Non-pigmented ciliary epithelial cell (primary cell): ENCODE measurements around the gene CDH22.

Experiments used
- DNase-seq: peaks from one replicate; pipeline ENCODE4 v3.0.0-alpha.2; 2010; ENCODE audit warnings: low read depth

Gene CDH22

GRCh38 chr20:46323557-46323956 is 15.3 kb upstream of the CDH22 start:
- no peak for DNase-seq

- DNase-seq, result no peak
These were observed 14.3 kb upstream of the CDH22 start for GRCh38 chr20:46322641-46323040.

DNA sequence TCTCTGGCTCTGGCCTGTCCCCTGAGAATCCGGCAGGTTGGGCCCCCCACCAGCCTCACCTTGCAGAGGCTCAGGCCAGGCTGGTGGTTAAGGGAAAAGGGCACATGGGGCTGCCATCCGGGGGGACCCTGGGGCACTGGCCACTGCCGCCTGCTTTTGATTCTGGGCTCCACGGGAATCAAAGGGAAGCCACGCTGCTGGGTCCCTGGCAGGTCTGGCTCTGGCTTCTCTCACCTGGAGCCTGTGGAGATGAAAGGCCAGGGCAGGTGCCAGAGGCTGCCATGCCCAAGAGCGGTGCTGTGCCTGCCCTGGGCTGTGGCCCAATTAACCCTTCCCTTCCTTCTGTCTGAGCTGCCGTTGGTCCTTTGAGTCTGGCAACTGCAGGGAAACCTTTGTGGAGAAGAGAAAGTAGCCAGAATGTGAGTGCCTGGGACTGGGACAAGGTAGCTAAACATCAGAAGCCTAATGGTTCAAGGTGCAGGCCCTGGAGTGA is 9.4 kb upstream of the CDH22 start:
- no peak for DNase-seq

GRCh38 chr20:46316984-46317684 is 8.8 kb upstream of the CDH22 start:
- DNase-seq, result no peak

DNA sequence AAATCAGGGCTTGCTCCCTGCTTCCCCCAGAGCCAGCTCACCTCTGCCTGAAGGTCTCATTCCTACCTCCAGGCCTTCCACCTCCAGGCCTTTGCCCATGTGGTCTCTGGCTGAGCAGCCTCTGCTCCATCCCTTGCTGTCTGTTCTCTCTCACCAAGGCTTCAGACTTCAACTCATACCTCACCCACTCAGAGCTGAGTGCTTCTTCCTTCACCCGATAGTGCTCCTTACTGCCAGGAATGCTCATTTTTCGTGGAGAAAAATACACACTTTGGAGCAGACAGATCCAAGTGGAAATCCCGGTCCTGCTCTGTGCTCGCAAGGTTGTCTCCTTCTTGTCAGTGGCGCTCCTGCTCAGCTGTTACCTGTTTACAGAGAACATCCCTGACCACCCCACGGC is 7.0 kb upstream of the CDH22 start:
- DNase-seq, result no peak

DNA sequence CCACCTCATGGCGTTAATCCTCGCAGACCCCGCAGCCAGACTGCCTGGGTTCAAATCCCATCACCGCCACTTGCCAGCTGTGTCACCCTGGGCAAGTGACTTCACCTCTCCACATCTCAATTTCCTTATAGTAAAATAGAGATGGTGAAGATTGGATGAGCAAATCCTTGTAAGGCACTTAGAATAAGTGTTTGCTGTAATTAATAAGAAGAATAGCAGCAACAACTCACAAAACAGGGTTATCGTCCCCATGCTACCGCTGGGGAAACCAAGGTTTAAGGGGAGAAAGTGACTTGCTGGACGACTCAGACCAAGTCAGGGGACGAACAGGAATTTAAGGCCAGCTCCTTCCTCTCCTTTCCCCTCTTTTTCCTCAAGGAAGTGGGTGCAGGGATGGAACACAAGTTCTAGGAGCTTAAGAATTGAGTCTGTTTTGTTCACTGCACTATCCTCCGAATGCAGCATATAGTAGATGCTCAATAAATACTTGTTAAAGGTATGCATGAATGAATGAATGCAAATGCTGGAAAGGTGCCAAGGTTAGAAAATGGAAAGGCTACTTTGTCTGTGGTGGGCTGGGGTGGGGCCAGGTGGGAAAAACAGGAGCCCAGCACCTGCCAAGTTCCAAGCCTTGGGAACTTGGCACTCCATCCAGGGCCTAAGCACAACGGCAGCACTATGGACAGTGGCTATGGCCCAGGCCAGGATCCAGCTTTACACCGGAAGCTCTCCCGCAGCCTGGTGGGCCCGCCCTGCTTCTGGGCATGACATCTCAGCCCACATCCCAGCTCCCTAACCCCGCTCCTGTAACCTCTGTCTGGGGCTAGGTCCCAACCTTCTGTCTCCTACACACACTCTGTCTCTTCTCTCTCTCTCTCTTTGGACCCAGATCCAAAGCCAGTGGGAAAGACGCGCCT is 4.9 kb upstream of the CDH22 start:
- no peak for DNase-seq

GRCh38 chr20:46312075-46312944 is 4.0 kb upstream of the CDH22 start:
- DNase-seq, result no peak

- no peak for DNase-seq
These were observed 3.4 kb upstream of the CDH22 start for GRCh38 chr20:46311719-46312074.

DNA sequence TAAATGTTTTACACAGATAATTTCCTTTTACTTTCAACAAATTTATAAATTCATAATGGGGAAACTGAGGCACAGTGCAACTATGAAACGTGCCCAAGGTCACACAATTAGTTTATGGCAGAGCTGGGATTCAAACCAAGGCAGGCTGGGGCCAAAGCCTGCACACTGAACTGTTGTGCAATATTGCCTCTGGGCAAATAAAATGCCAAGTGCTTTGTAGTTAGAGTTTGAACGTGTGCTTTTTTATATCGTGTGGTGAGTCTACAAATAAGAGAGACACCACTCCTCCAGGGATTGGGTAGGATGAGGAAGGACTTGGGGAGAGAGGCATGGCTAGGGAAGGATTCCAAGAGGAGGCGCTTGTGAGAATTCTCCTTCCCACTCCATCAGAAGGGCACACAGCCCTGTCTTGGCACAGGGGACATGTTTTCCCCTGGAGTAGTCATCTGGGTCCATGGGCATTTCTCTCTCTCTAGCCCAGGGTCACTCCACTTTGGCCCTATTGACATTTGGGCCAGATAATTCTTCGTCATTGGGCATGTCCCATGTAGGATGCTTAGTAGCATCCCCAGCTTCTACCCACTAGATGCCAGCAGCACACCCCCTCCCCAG is 2.8 kb upstream of the CDH22 start:
- DNase-seq, result no peak

DNA sequence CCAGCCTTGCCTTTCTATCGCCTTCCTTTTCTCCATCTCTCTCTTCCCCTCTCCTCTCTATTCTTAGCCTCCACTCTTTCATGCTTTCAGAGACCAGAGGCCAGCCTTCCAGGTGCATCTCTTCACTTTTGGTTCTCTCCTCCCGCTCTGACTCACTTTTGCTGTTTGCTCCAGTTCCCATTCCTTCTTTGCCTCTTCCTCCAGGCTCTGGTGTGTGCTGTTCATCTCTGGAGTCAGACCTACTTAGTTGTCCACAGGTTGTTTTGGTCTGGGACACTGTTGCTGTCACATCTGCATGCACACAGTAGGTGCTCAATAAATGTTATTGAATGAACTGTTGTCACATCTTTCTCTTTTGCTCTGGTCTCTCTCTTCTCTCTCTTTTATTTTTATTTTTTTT is 1.6 kb upstream of the CDH22 start:
- DNase-seq, result no peak

- DNase-seq, result no peak
These were observed 370 bp downstream of the CDH22 start for GRCh38 chr20:46307999-46308257.

- no peak for DNase-seq
These were observed 929 bp downstream of the CDH22 start for GRCh38 chr20:46307139-46307998.

DNA sequence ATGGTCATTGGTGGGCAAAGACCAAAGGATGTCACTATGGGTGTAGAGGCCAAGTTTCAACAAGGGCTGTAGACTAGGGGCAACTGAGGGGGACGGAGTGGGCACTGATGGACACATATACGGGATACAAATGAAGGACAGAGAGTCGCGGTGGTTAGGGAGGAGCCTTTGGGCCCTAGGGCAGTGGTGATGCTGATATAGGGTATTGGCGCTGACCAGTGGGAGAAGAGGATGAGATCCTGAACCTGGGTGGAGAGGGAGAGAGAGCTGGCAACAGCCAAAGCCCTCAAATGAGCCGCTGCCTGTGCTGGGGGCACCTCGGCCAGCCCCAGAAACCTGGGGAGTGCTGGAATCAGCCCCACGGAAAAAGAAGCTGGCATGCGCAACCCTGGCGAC is 1.6 kb downstream of the CDH22 start:
- DNase-seq, result no peak

DNA sequence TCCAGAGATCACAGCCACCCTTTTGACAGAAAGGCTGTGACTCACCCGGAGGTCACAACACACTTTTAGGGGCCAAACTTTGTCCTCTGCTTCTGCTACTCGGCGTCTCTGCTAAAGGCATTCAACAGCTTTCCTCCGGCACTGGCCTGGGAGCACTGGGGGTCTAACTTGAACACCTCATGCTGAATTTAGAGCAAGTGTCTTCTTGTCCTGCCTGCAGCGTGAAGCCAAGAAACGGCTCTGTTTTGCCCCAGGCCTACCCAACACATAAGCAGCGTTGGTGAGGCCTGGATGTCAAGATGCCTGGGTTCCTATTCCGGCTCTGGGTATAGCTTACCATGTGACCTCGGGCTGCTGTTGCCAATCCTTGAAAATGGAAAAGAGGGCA is 2.3 kb downstream of the CDH22 start:
- no peak for DNase-seq

GRCh38 chr20:46305331-46305972 is 2.8 kb downstream of the CDH22 start:
- DNase-seq, result no peak

DNA sequence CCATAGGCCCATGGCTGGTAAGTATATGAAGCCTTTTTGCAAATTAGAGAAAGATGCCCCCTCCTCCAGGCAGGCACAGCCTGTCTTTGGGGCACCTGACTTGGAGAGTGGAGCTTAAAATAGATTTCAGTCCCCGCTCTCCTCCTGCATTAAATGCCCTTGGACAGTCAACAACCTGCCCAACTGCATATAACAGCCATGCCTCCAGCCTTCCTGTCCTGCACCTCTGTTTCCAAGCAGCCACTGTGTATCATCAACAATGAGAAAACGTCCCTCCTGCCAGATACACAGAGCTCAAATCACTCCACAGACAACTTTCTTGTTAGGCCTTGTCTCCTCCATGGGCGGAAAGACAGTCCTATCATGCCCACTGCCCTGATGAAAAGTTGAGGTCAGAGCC is 3.4 kb downstream of the CDH22 start:
- no peak for DNase-seq

DNA sequence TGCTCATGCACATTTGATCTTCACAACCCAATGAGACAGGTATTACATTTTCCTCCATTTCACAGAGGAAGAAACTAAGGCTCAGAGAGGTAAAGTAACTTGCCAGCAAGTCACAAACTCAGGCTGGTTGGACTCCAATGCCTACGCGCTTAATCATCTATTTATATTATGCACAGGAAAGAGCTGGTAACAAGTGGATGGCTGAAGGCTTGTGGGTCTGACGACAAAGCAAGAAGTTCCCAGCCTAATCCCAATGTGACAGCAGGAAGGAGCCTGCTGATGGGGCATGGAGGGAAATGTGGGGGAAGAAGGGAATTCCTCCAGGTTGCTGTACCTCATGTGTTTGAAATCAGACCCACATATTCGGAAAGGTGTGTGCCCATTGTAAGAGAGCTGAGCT is 3.9 kb downstream of the CDH22 start:
- DNase-seq, result no peak

DNA sequence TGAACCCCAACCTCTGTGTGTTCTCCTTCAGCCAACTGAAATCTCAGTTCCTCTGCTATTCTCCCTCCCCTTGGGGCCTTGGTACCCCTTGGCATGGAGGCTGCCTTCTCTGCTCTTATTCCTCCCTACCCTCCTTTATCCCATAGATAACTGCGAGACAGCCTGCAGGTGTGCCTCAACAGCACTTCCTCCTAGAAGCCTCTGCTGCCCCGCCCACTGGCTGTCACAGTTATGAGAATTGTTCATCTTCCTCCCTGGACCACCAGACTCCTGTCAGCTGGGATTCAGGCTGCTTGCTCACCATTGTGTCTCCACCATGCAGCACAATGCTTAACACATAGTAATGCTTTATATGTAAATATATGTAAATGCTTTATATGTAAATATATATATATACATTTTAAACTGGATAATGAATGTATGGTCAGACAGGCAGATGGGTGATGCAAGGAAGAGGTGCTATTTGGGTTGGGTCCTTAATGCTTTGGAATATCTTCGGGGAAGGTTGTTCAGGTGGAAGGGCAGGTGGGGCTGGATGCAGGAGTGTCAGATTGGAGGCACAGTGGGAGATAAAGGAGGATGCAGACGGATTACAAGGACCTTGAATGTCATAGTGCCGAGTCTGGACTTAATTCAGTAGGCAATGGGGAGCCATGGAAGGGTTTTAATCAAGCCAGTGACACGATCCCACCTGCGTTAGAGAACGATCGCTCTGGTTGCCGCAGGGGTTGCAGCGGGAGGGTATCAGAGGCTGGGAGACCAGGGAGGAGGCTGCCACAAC is 4.9 kb downstream of the CDH22 start:
- no peak for DNase-seq

- DNase-seq, result no peak
These were observed 6.2 kb downstream of the CDH22 start for GRCh38 chr20:46302106-46302505.

- no peak for DNase-seq
These were observed 8.0 kb downstream of the CDH22 start for GRCh38 chr20:46300281-46300680.
